Spleen (tissue), 7 donors: ENCODE data around the gene PTPRG.

ENCODE experiments used
- CTCF ChIP-seq, 11 experiments: fragments of 200-600 bp in 7 of 11; fragments of 450-650 bp in 4 of 11; sonication (generic) in 4 of 11; IDR thresholded peaks in 8 of 11; conservative IDR thresholded peaks in 3 of 11; 1 replicate in 7 of 11; 2 replicates in 4 of 11; pipeline versions ENCODE4 v1.4.0 to v1.8.0; 2016 to 2021; ENCODE audit warnings: antibody characterized with exemption in 11 of 11, inconsistent platforms in 4 of 11, mild to moderate bottlenecking in 1 of 11
- POLR2AphosphoS5 ChIP-seq, 3 donors: sonication (generic); formaldehyde crosslinking; IDR thresholded peaks; one replicate each; pipeline ENCODE4 v1.5.1; 2017; ENCODE audit warnings: antibody characterized with exemption in 3 of 3
- donor health status: DM: no; HTN: no; CAD: no; lungs with moderate emphysema.
- donor health status: DM: no; HTN: no; CAD: no.
- donor health status: DM: no; HTN: no; CAD: no.

- no peak for TF ChIP-seq CTCF (IDR thresholded peaks at IDR 0.05 in 8 of 11, conservative IDR thresholded peaks at IDR 0.05 in 3 of 11)
- TF ChIP-seq POLR2AphosphoS5 (IDR thresholded peaks at IDR 0.05) = no peak
Measured at GRCh38 chr3:61793521-61793920, 232.2 kb downstream of the PTPRG start.
